Aorta (tissue), 5 donors: ENCODE measurements around the gene MYOG. TPM values are rescaled to one million over a fixed set of nuclear protein-coding genes. Genes with fewer than 3 reads are reported as not detected.

Experiments used
- ATAC-seq: fragments of 200-7000 bp; cut with Tn5 transposase; one replicate; pipeline ENCODE4 v1.9.1; 2022; ENCODE audit warnings: moderate library complexity; ENCODE audit not compliant: low FRiP score
- DNase-seq, 2 donors: peaks; one replicate each; pipeline ENCODE4 v3.0.0-alpha.2; 2020
- H3K27ac ChIP-seq, 2 donors: one replicate each; pipeline ENCODE4 v1.5.1; 2013; ENCODE audit warnings: low read length in 2 of 2, mild to moderate bottlenecking in 2 of 2, moderate library complexity in 2 of 2, control low read depth in 1 of 2, inconsistent platforms in 1 of 2, low read depth in 1 of 2
- H3K27me3 ChIP-seq, 2 donors: one replicate each; pipeline ENCODE4 v1.6.1; 2013; ENCODE audit warnings: control low read depth in 1 of 2, low read length in 1 of 2, mild to moderate bottlenecking in 1 of 2, moderate library complexity in 1 of 2; ENCODE audit not compliant: insufficient read depth in 2 of 2, control insufficient read depth in 1 of 2
- H3K36me3 ChIP-seq, 2 donors: one replicate each; pipeline ENCODE4 v1.6.1; 2013; ENCODE audit warnings: control low read depth in 1 of 2, low read length in 1 of 2, mild to moderate bottlenecking in 1 of 2; ENCODE audit not compliant: insufficient read depth in 2 of 2, control insufficient read depth in 1 of 2
- H3K4me1 ChIP-seq, 2 donors: one replicate each; pipeline ENCODE4 v1.6.1; 2013; ENCODE audit warnings: low read length in 2 of 2, control low read depth in 1 of 2, mild to moderate bottlenecking in 1 of 2, moderate library complexity in 1 of 2; ENCODE audit not compliant: insufficient read depth in 2 of 2, control insufficient read depth in 1 of 2
- H3K4me3 ChIP-seq, 2 donors: one replicate each; pipeline ENCODE4 v1.5.1; 2013; ENCODE audit warnings: low read length in 2 of 2, control low read depth in 1 of 2, mild to moderate bottlenecking in 1 of 2
- H3K9me3 ChIP-seq: one replicate; pipeline ENCODE4 v1.6.1; 2013; ENCODE audit warnings: mild to moderate bottlenecking, low read length; ENCODE audit not compliant: control insufficient read depth
- WGBS, 2 donors: extraction: QIAGEN DNeasy Blood & Tissue Kit; methylation state at CpG; one replicate each; pipeline ENCODE4 v1.1.7; 2013; 5-methylcytosine and 5-hydroxymethylcytosine counted together
- intact Hi-C, 2 donors: fragments of 100-400 bp; cut with DNase I; formaldehyde crosslinking; loops; one replicate each; pipeline versions ENCODE4 v1.14.2 to v1.15.0; 2022
- polyA plus RNA-seq, 2 donors: library from polyadenylated mRNA; stranded (reverse); fragments of 200-250 nt; gene quantifications; one replicate each; pipeline ENCODE4 v1.2.3, GENCODE V29; 2013
- total RNA-seq, 2 donors: library from RNA; stranded (reverse); fragmentation: NEBNext Ultra II Directional; extraction: Animal tissue kit (Norgen Biotek cat#: 25700); gene quantifications; one replicate each; pipeline ENCODE4 v1.2.1, GENCODE V29; 2021
- donor health status: healthy with polysubstance abuse.
- donor health status: Bipolar disorder and iron deficiency.
- donor health status: DM: no; HTN: no; CAD: no.
- donor health status: DM: no; HTN: no; CAD: no.
- donor health status: DM: yes; HTN: yes; CAD: no.

Gene MYOG
- total and polyA plus RNA-seq, 4 donors, result not detected

GRCh38 chr1:203049077-203049476, 36.7 kb downstream of the MYOG start:
- Histone ChIP-seq H3K4me1 (no peaks in the 10 kb centered on the region), H3K4me3 (no peak overlapping the region), H3K9me3 (no peaks in the 10 kb centered on the region), H3K36me3 (no peaks in the 10 kb centered on the region), H3K27me3 (no peaks in the 10 kb centered on the region), H3K27ac (no peak overlapping the region)
- DNase-seq (peak in 1 of 2 donors; percentile 49), ATAC-seq (no peak)
- intact Hi-C loops, result no loop called here
- 90% methylated on average over 4 of the region's 4 CpGs for WGBS, 2 donors

- intact Hi-C loops, result no loop called here
- Histone ChIP-seq H3K4me3 (no peak overlapping the region), H3K4me1 (no peaks in the 10 kb centered on the region), H3K36me3 (no peaks in the 10 kb centered on the region), H3K9me3 (no peaks in the 10 kb centered on the region), H3K27ac (no peak overlapping the region), H3K27me3 (no peaks in the 10 kb centered on the region)
- WGBS, 2 donors, result 85 to 88% methylated on average over 23 of the region's 23 CpGs
- ATAC-seq (peak; percentile 43), DNase-seq (no peak)
Measured at GRCh38 chr1:203048555-203049051, 37.2 kb downstream of the MYOG start.

GRCh38 chr1:203048086-203048485, 37.7 kb downstream of the MYOG start:
- Histone ChIP-seq H3K4me3 (no peak overlapping the region), H3K27ac (no peak overlapping the region), H3K4me1 (no peaks in the 10 kb centered on the region), H3K9me3 (no peaks in the 10 kb centered on the region), H3K27me3 (no peaks in the 10 kb centered on the region), H3K36me3 (no peaks in the 10 kb centered on the region)
- WGBS, 2 donors, result 94 to 98% methylated on average over 11 of the region's 11 CpGs
- ATAC-seq, result no peak
- peak in 1 of 2 donors; percentile 59 for DNase-seq
- intact Hi-C loops, result no loop called here

GRCh38 chr1:203046984-203047630, 38.7 kb downstream of the MYOG start:
- ATAC-seq, result no peak
- H3K4me3 ChIP-seq, result no peak overlapping the region
- no peaks in the 10 kb centered on the region for H3K4me1 ChIP-seq
- DNase-seq, result peak in 1 of 2 donors; percentile 42
- no peaks in the 10 kb centered on the region for H3K9me3 ChIP-seq
- no peak overlapping the region for H3K27ac ChIP-seq
- 70 to 71% methylated on average over 15 of the region's 15 CpGs for WGBS, 2 donors
- intact Hi-C loops, result no loop called here
- no peaks in the 10 kb centered on the region for H3K27me3 ChIP-seq
- H3K36me3 ChIP-seq, result no peaks in the 10 kb centered on the region

GRCh38 chr1:203045821-203046594, 39.8 kb downstream of the MYOG start:
- H3K27me3 ChIP-seq, result no peaks in the 10 kb centered on the region
- ATAC-seq (no peak), DNase-seq (peak in 1 of 2 donors; percentile 70)
- H3K4me1 ChIP-seq, result no peaks in the 10 kb centered on the region
- no peaks in the 10 kb centered on the region for H3K9me3 ChIP-seq
- intact Hi-C loops, result no loop called here
- no peak overlapping the region for H3K27ac ChIP-seq
- no peak overlapping the region for H3K4me3 ChIP-seq
- WGBS, 2 donors, result 88 to 90% methylated on average over 16 of the region's 16 CpGs
- no peaks in the 10 kb centered on the region for H3K36me3 ChIP-seq

GRCh38 chr1:203045336-203045735, 40.5 kb downstream of the MYOG start:
- 93 to 95% methylated on average over 17 of the region's 17 CpGs for WGBS, 2 donors
- peak in 1 of 2 donors; percentile 74 for DNase-seq
- Histone ChIP-seq H3K4me1 (no peaks in the 10 kb centered on the region), H3K27ac (no peak overlapping the region), H3K9me3 (no peaks in the 10 kb centered on the region), H3K4me3 (no peak overlapping the region), H3K36me3 (no peaks in the 10 kb centered on the region), H3K27me3 (no peaks in the 10 kb centered on the region)
- intact Hi-C loops, result no loop called here
- no peak for ATAC-seq

- 92 to 98% methylated on average over 7 of the region's 7 CpGs for WGBS, 2 donors
- Histone ChIP-seq H3K36me3 (no peaks in the 10 kb centered on the region), H3K4me1 (no peaks in the 10 kb centered on the region), H3K4me3 (no peak overlapping the region), H3K27me3 (no peaks in the 10 kb centered on the region), H3K9me3 (no peaks in the 10 kb centered on the region), H3K27ac (no peak overlapping the region)
- ATAC-seq (no peak), DNase-seq (peak in 1 of 2 donors; percentile 42)
- intact Hi-C loops, result loop anchor here in 1 of 2 donors (5.0 kb wide), 1 partner anchor 128 kb away; no protein-coding TSS in a partner anchor
Measured at GRCh38 chr1:203044546-203045250, 41.1 kb downstream of the MYOG start.

GRCh38 chr1:203043830-203044545, 41.8 kb downstream of the MYOG start:
- WGBS, 2 donors, result 94 to 96% methylated on average over 14 of the region's 14 CpGs
- Histone ChIP-seq H3K4me3 (no peak overlapping the region), H3K27me3 (no peaks in the 10 kb centered on the region), H3K9me3 (no peaks in the 10 kb centered on the region), H3K4me1 (no peaks in the 10 kb centered on the region), H3K36me3 (no peaks in the 10 kb centered on the region), H3K27ac (no peak overlapping the region)
- ATAC-seq (no peak), DNase-seq (no peak)
- intact Hi-C loops, result loop anchor here in 1 of 2 donors (5.0 kb wide), 1 partner anchor 128 kb away; no protein-coding TSS in a partner anchor
